DND-41 (cell line): ENCODE results near the gene PHC2.

Experiments
- CTCF ChIP-seq: IDR thresholded peaks from 2 replicates; pipeline ENCODE4 v1.5.1; 2012; ENCODE audit warnings: borderline replicate concordance, low read length, moderate library complexity, mild to moderate bottlenecking; ENCODE audit not compliant: poor library complexity, severe bottlenecking; ENCODE audit errors: extremely low read depth
- EZH2 ChIP-seq: IDR thresholded peaks from 3 replicates; pipeline ENCODE4 v1.6.1; 2012; ENCODE audit warnings: borderline replicate concordance, low read depth, mild to moderate bottlenecking, moderate library complexity, low read length, inconsistent platforms; ENCODE audit not compliant: severe bottlenecking

GRCh38 chr1:33445108-33445507 is 14.2 kb upstream of the PHC2 start:
- no peak for TF ChIP-seq CTCF
- TF ChIP-seq EZH2 = no peak
